ENCODE results near the gene ARMH3. TPM values are rescaled to one million over a fixed set of nuclear protein-coding genes. Genes with fewer than 3 reads are reported as not detected.

Gene ARMH3
- total RNA-seq (2013; cell fraction: nucleolus; rRNA removed): 43.2 and 62.0 TPM in 2 replicates
- 18.1 and 18.2 TPM in 2 replicates for total RNA-seq (2014; rRNA removed)
- total RNA-seq (2014; rRNA removed; fragmentation: Illumina TruSeq; extraction: Trizol): 14.6 and 15.2 TPM in 2 replicates
- 23.3 and 23.5 TPM in 2 replicates for total RNA-seq (2021)
- 16.9 TPM for polyA plus RNA-seq (2011; ENCODE audit: low read depth)
- 29.8 and 33.0 TPM in 2 replicates for polyA plus RNA-seq (2011; rRNA removed)
- polyA plus RNA-seq (2011; cell fraction: cytosol; rRNA removed): 27.3 and 29.8 TPM in 2 replicates
- polyA plus RNA-seq (2011; cell fraction: nucleus; rRNA removed): 15.9 and 18.5 TPM in 2 replicates
- polyA plus RNA-seq (2012): 17.3 and 21.9 TPM in 2 replicates
- polyA plus RNA-seq (2014; fragmentation: Illumina TruSeq; extraction: Trizol): 22.4 and 22.7 TPM in 2 replicates
- 10 to 100 TPM; 13.6 to 14.0 TPM for polyA plus RNA-seq (2014; fragmentation: Nextera tagmentation; extraction: Ambion mirVana)
- polyA plus RNA-seq (2014; rRNA removed): 21.5 and 22.1 TPM in 2 replicates
- polyA plus RNA-seq (2016; fragmentation: Nextera tagmentation; extraction: Ambion mirVana): 10 to 100 TPM; 13.0 to 14.2 TPM
- polyA minus RNA-seq (2011; rRNA and poly(A)+ RNA removed): 27.2 and 31.7 TPM in 2 replicates
- 9.1 and 9.6 TPM in 2 replicates for polyA minus RNA-seq (2011; cell fraction: cytosol; rRNA and poly(A)+ RNA removed)
- polyA minus RNA-seq (2011; cell fraction: nucleus; rRNA and poly(A)+ RNA removed): 15.4 and 23.5 TPM in 2 replicates
- Bru-seq, nascent RNA: percentile 74 among the genes with signal in this experiment
- BruChase-seq, experiment 1, labeled RNA remaining after a 6-hour chase: percentile 77 among the genes with signal in this experiment
- percentile 71 among the genes with signal in this experiment for BruChase-seq, experiment 2, labeled RNA remaining after a 2-hour chase
- long read RNA-seq, experiment 1, full-length matches to known transcripts: 6 of 12 reads
- long read RNA-seq, experiment 1, partial matches to known transcripts: 1 of 12 reads
- long read RNA-seq, experiment 1, other reads (novel, unspliced or antisense): 5 of 12 reads
- long read RNA-seq, experiment 2, full-length matches to known transcripts: 10 of 20 reads
- long read RNA-seq, experiment 2, partial matches to known transcripts: 1 of 20 reads
- long read RNA-seq, experiment 2, other reads (novel, unspliced or antisense): 9 of 20 reads

- H3K36me3 ChIP-seq (ENCODE audit: control insufficient read depth in 2 of 2, insufficient read depth in 2 of 2, low read length in 1 of 2): no peaks in the 10 kb centered on the region
- no peaks in the 10 kb centered on the region for H3K9me3 ChIP-seq (replicated peaks; ENCODE audit: control insufficient read depth, insufficient read depth, low read length)
- RAD21 ChIA-PET (ENCODE audit: unreplicated experiment): interaction anchor here (0.9 to 2.2 kb wide), 5 partner anchors 22 to 166 kb away, joined by 3 to 8 read pairs (median 3); no protein-coding TSS in a partner anchor
- H3K27me3 ChIP-seq (replicated peaks in 1 of 2; ENCODE audit: control insufficient read depth in 2 of 2, insufficient read depth in 2 of 2, low read length in 1 of 2): no peaks in the 10 kb centered on the region
- 0 out of 2 replicates have a peak, but pooled peaks cover 9% of the 10 kb centered on the region for H3K4me1 ChIP-seq (ENCODE audit: control insufficient read depth, insufficient read depth, low read length)
- peak within 1 kb of the TSS; percentile 80 for H3K4me2 ChIP-seq (ENCODE audit: control insufficient read depth, insufficient read depth)
- under 1% methylated on average over 51 of the region's 79 CpGs for WGBS (ENCODE audit: insufficient coverage, insufficient replicate concordance, low lambda C conversion rate, missing lambda C conversion rate)
- intact Hi-C loops (cut with micrococcal nuclease; ENCODE audit: unreplicated experiment): loop anchor here (1.0 kb wide), 1 partner anchor 9 kb away; the partner anchor contains the start of gene HPS6
- FAIRE-seq (peak; percentile 95), DNase-seq (ENCODE audit: low read depth, low spot score) (peak; percentile 87), ATAC-seq (peak; percentile 98)
- peak within 1 kb of the TSS; percentile 74 for H2AFZ ChIP-seq (ENCODE audit: control insufficient read depth, low read depth, low read length)
- BruUV-seq (replicated peaks): no TSS peak
- H3K79me2 ChIP-seq (ENCODE audit: control insufficient read depth, insufficient read depth, low read length): peaks cover 48% of the 10 kb centered on the region
- CTCF ChIA-PET: interaction anchor here (0.8 to 2.3 kb wide), 6 partner anchors 12 to 274 kb away, joined by 4 to 12 read pairs (median 6); no protein-coding TSS in a partner anchor
- SMC1A ChIA-PET (ENCODE audit: uncharacterized antibody, unreplicated experiment): interaction anchor here (0.6 to 2.9 kb wide), 10 partner anchors 13 to 362 kb away, joined by 3 to 13 read pairs (median 4); partner anchors contain the start of gene OGA
- H3K4me3 ChIP-seq: peak within 1 kb of the TSS; percentile 93
- H3K9ac ChIP-seq (ENCODE audit: control insufficient read depth, insufficient read depth, low read length): peak within 1 kb of the TSS; percentile 80
- in situ Hi-C loops (cut with MboI): no loop called here
- no peaks in the 10 kb centered on the region for H4K20me1 ChIP-seq (ENCODE audit: control insufficient read depth, insufficient read depth)
- H3K27ac ChIP-seq (ENCODE audit: control insufficient read depth, insufficient read depth): peak within 1 kb of the TSS; percentile 77
- POLR2A ChIA-PET: interaction anchor here (0.6 to 1.8 kb wide), 8 partner anchors 10 to 237 kb away, joined by 3 to 7 read pairs (median 4); partner anchors contain the start of genes HPS6 and OGA
- peak; percentile 90 for TF ChIP-seq BACH1 (IDR thresholded peaks at IDR 0.05; ENCODE audit: borderline replicate concordance)
- TF ChIP-seq GATAD2B (conservative IDR thresholded peaks at IDR 0.05; ENCODE audit: low read depth): peak; percentile 95
- TF ChIP-seq POLR2AphosphoS5 (IDR thresholded peaks at IDR 0.05; ENCODE audit: low read length): peak; percentile 46; the same call in 1 of the 2 replicates
- peak; percentile 98; the same call in 1 of the 2 replicates for TF ChIP-seq RB1 (IDR thresholded peaks at IDR 0.05; ENCODE audit: borderline replicate concordance)
- no peak for TF ChIP-seq SRF (IDR thresholded peaks at IDR 0.05; ENCODE audit: low read depth in 2 of 2, low read length in 2 of 2)
- TF ChIP-seq, protein P1, sequence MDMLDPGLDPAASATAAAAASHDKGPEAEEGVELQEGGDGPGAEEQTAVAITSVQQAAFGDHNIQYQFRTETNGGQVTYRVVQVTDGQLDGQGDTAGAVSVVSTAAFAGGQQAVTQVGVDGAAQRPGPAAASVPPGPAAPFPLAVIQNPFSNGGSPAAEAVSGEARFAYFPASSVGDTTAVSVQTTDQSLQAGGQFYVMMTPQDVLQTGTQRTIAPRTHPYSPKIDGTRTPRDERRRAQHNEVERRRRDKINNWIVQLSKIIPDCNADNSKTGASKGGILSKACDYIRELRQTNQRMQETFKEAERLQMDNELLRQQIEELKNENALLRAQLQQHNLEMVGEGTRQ (IDR thresholded peaks at IDR 0.05; ENCODE audit: borderline replicate concordance, low read depth, low read length): no peak
- TF ChIP-seq MAX (IDR thresholded peaks at IDR 0.05; ENCODE audit: low read depth, low read length): peak; percentile 52; the same call in 1 of the 2 replicates
- TF ChIP-seq, protein P2, sequence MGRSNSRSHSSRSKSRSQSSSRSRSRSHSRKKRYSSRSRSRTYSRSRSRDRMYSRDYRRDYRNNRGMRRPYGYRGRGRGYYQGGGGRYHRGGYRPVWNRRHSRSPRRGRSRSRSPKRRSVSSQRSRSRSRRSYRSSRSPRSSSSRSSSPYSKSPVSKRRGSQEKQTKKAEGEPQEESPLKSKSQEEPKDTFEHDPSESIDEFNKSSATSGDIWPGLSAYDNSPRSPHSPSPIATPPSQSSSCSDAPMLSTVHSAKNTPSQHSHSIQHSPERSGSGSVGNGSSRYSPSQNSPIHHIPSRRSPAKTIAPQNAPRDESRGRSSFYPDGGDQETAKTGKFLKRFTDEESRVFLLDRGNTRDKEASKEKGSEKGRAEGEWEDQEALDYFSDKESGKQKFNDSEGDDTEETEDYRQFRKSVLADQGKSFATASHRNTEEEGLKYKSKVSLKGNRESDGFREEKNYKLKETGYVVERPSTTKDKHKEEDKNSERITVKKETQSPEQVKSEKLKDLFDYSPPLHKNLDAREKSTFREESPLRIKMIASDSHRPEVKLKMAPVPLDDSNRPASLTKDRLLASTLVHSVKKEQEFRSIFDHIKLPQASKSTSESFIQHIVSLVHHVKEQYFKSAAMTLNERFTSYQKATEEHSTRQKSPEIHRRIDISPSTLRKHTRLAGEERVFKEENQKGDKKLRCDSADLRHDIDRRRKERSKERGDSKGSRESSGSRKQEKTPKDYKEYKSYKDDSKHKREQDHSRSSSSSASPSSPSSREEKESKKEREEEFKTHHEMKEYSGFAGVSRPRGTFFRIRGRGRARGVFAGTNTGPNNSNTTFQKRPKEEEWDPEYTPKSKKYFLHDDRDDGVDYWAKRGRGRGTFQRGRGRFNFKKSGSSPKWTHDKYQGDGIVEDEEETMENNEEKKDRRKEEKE (IDR thresholded peaks at IDR 0.05): no peak
- no peak for TF ChIP-seq TCF7 (IDR thresholded peaks at IDR 0.05; ENCODE audit: borderline replicate concordance)
- peak; percentile 84 for TF ChIP-seq CHD2 (IDR thresholded peaks at IDR 0.05; ENCODE audit: borderline replicate concordance, low read depth, low read length)
- TF ChIP-seq PAX8 (IDR thresholded peaks at IDR 0.05): no peak
- TF ChIP-seq ESRRA (IDR thresholded peaks at IDR 0.05; ENCODE audit: low read length): peak; percentile 63; the same call in 1 of the 2 replicates
- TF ChIP-seq NR2F1 (conservative IDR thresholded peaks at IDR 0.05): peak; percentile 100
- no peak for TF ChIP-seq CBX3 (IDR thresholded peaks at IDR 0.05; ENCODE audit: borderline replicate concordance, low read depth)
- no peak for TF ChIP-seq NRF1 (conservative IDR thresholded peaks at IDR 0.05; ENCODE audit: low read depth, low read length)
These were observed at the start of gene ARMH3 for GRCh38 chr10:102055647-102056419. ARMH3 (minus strand) TSS chr10:102056173; CDS start chr10:102040114, 16,059 bp downstream.
